ENCODE data around the gene INPP5A. TPM values are rescaled to one million over a fixed set of nuclear protein-coding genes. Genes with fewer than 3 reads are reported as not detected.

Gene INPP5A
- polyA plus RNA-seq, 1 donor, result 31.3 TPM

DNA sequence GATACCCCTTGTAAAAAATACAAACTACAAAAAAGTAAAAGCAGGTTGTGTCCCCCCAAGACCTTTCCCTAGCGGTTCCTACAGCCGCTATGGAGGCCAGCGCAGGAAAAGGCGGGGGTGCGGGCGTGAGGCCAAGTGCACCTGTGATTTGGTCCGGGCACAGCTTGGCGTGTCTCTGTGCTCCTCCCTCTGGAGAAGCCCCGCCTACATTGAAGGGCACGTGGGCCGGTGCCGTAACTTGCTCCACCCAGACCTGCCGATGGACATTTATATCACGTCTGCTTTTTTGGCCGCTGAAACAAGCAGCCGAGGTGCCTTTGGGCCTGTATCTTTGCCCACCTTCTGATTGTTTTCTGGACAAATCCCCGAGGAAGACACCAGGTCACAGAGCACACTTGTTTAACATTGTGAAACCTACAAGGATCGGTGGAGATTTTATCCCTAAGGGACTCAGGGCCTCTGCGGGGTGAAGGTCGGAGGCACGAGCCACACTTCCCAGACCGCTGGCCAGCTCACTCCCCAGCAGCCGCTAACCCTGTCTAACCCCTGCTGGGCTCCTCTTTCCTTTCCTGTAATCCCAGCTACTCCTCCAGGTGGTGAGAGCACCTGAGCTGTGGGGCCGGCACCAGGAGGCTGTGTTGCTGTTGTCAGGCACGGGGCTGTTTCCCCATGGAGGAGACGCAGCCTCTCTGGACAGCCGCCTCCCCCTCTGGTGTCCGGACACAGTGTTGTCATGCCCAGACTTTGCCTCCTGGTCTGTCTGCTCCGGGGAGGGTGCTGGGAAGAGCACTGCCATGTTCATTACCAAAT is 18.8 kb upstream of the INPP5A start:
- DNase-seq, result no peak

DNA sequence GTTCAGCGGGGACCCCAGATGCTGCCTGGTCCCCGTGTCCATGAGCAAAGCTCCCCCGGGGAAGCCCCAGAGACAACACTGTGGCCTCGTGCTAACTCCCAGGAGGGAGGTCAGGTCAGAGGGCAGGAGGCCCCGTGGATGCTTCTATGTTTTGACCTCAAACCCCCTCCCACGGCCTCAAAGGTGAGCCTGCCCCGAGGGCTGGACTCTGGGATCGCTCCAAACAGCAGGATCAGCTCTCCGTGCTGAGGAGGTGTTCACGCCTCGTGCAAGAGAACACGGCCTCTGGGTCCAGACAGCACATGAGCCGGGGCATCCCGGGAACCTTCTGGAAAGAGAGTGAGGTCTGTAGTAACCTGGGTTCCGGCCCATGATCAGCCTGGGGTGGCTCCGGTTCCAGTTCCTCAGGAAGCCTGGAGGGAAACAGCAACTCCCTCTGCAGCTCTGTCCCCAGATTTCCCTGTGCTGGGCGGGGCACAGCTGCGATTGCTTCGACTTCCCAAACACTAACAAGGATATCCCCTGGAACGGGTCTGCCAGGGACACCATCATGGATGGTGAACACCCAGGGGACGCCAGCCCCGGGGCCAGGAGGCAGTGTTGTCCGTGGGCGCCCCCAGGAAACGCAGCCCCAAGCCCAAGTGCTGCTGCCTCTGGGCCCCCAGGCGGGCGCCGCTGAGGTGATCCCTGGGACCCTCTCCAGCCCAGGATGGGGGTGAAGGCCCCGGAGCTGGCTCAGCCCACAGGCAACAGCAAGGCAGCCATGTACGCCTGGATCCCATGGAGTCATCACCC is 18.0 kb upstream of the INPP5A start:
- no peak for DNase-seq

GRCh38 chr10:132520177-132520811 is 17.3 kb upstream of the INPP5A start:
- no peak for DNase-seq

- DNase-seq, result no peak
Measured at GRCh38 chr10:132521041-132521465, 16.5 kb upstream of the INPP5A start.

- DNase-seq, result no peak
Measured at GRCh38 chr10:132521466-132522102, 16.0 kb upstream of the INPP5A start.

- no peak for DNase-seq
Measured at GRCh38 chr10:132522521-132523411, 14.8 kb upstream of the INPP5A start.

GRCh38 chr10:132523561-132524442 is 13.8 kb upstream of the INPP5A start:
- DNase-seq, result no peak

DNA sequence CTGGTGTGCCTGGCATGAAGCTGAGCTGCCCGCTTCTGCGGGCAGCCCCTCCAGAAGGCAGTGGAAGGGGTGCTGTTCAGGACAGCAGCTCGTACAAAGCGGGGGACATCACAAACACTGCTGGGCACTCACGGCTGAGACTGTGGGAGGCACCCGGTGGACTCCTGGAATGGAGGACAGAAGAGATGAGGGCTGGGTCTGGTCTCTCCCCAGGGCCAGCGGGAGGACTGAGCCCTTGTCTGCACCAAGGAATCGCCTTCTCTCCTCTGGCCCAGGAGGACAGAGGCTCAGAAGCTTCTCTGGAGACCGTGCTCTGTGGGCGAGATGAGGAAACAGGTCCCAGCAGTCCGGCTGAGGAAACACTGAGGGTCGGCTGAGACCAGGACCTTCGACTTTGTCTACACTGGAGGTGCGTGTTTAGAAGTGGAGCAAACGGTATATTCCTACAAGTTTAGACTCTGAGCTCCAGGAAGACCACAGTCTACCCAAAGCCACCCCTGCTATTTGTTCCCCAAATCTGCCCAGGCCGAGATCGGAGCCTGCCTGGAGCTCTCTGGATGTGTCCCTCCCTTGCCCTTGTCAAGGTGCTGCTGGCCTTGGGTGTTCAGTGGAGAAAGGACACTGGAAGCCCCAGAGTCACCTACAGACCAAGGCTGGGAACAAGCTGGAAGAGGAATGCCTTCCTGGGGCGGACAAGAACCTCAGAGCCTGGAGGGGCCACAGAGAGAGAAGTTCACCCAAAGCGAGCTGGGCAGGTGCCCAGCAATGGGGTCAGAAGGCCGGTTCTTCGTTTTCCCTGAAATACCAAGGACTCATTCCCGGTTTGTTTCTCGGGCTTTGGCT is 12.9 kb upstream of the INPP5A start:
- DNase-seq, result no peak

DNA sequence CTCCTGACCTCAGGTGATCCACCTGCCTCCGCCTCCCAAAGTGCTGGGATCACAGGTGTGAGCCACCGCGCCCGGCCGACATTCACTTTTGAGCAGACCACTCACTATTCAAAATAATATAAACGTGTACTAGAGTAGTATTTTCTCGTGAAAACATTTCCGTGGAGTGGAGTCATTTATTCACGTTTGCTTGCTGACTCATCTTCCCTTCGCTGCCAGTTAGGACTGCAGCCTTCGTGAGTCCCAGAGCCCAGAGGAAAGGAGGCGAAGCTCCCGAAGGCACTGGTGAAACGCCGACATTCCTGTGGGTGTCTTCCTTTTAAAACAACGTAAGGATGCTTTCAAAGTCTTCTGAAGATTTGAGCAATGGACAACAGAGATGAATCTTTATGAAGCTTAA is 10.9 kb upstream of the INPP5A start:
- DNase-seq, result no peak

DNA sequence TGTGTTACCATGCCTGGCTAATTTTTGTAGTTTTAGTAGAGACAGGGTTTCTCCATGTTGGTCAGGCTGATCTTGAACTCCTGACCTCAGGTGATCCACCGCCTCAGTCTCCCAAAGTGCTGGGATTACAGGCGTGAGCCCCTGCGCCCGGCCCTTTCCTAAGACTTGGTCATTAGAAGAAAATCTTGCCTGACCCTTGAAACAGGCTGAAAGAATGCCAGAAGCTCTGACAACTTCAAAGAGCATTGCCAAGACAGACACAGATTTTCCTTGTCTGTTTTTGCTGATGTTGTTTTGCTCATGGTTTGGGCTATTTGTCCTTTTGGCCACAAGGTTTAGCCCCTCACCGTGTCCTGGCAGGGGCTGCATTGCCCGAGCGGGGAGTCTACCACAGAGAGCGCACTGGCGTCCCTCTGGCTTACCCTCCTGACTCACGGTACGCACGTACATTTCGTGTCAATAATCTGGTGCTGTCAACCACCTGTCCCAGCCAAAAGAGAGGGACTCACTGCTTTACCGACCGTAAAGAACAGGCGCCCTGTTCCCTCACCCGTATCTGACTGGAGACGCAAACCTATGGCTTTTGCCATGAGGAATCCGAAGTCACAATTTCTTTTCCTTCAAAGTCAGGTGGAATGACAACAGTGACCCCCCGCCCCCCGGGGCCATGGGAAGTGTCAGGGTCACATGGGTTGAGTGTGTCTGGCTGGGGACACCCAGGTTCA is 10.1 kb upstream of the INPP5A start:
- DNase-seq, result no peak

DNA sequence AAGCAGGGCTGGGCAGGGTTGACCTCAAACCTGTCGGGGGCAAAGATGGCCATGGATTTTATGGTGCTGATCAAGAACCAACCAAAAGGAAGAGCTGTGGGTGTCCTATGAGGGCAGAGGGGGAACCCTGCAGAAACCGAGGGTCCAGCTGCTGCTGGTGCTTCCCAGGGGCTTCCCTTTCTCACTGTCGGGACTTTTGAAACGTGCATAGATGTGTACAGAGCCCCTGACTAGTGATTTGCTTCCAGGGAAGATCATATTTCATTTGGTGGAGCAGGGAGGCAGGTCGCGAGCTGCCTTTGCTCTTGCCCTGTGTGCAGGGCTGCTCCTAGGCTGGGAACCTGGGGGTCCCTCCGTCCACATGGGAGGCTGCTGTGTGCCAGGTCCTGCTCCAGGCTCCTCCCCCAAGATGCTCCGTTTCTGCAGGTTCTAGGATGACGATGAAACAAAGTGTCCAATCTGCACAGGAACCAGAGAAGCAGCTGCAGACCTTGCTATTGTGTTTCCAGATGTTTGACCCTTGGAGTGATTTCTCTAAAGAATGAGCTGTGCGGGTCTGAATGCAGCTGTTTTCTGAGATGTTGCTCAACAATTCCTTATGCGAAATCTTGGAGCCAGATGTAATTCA is 9.4 kb upstream of the INPP5A start:
- DNase-seq, result no peak

GRCh38 chr10:132532179-132532578 is 5.4 kb upstream of the INPP5A start:
- DNase-seq, result no peak

DNA sequence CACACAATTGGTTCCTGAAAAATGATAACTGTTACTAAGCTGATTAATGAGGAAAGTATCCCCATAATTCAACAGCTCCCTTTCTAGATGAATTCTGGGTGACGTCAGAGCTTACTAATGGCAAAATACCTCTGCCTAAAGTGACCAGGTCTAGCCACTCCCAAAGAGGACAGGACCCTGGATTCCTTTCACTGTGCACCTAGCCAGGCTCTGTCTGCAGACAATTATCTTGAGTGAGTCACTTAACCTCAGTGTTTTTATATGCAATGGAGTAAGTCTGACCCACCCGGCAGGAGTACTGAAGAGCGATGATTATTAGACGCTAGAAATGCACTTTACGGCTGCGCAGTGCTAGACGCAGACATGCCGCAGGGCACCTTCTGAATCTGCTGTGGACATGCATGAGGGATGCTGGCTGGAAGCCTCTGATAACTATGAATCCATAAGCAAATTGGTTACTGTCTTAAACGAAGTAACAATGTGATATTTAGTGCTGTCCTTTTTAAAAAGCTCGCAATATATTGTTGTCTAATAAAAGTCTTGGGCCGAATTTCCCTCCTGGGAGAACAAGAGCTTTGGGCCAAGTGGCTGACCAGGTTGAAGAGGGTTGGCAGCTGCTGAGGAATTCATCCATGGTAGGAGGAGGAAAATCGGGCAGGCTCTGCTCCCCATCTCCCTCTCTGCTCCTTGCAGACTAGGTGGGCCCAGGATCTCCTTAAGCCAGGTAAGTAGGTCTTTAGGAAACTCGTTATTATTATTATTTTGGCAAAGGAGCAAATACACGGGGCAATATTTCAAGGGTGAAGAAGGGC is 4.6 kb upstream of the INPP5A start:
- DNase-seq, result no peak

DNA sequence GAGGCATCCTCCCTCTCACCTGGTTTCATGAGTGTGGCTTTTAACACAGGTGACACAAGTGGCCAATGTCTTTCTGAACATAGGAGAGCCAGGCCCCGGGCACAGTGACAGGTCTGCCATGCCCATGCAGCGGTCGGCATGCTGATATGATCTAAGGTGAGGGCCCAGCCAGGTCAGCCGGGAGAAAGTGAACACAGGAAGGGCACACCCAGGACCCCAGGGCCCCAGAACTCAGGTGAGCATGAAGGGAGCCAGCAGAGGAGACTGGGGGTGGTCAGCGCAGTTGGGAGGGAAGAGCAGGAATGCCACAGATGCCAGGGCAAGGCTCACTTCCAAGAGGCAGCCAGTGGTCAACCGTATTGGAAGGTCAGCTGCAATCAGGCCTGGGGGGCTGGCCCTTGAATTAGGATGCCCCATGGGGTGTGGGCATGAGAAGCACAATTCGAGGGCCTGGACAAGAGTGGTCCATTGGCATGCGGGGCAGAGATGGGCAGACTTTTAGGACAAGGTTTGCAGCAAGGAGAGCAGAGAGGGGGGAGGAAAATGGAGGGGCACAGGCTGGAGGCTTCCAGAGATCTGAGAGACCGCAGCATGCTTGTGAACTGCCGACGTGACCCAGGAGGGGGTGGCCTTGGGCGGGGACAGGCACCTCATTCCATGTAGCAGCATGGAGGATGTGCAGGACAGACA is 3.9 kb upstream of the INPP5A start:
- DNase-seq, result no peak

DNA sequence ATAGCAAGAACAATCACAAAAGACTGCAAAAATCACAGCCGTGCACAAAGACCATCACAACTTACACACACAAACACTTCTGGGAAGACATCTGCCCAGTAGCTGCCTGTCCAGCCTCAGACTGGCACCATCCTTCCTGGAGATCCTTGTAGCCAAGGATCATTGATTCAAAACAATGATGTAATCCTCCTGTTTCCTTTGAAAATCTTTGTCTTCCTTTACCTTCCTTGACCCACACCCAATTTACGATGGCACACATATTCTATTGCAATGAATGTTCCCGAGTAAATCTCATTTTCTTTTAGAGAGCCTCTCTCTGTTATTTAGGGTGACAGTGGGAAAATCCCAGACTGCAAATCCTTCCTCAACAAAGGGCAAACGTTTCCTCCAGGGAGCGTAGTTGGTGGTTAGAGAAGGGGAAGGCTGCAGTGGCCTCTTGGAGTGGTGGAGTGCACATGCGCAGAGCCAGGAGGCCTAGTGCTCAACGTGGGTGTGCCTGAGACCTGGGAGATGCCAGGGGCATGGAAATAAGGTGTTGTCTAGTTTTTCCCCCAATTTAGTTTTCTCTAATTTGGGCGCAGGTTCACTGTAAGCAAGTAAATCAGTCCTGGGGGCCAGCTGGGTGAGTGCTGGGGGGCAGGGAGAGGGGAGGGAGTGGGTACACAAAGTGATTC is 3.1 kb upstream of the INPP5A start:
- DNase-seq, result no peak

GRCh38 chr10:132535065-132535651 is 2.4 kb upstream of the INPP5A start:
- DNase-seq, result no peak

All from left kidney (tissue), 2 donors.